Spleen (tissue), 11 donors: ENCODE results near the gene C14orf132. TPM values are rescaled to one million over a fixed set of nuclear protein-coding genes. Genes with fewer than 3 reads are reported as not detected.

ENCODE experiments used
- DNase-seq: peaks from one replicate; pipeline ENCODE4 v3.0.0-alpha.2; 2020
- H3K27ac ChIP-seq, 8 donors: fragments of 200-600 bp; sonication (generic) in 7 of 8; 1 replicate in 4 of 8; 2 replicates in 4 of 8; pipeline versions ENCODE4 v1.5.0 to v1.8.0; 2016 to 2021; ENCODE audit warnings: inconsistent platforms in 4 of 8, mild to moderate bottlenecking in 4 of 8, moderate library complexity in 1 of 8
- H3K27me3 ChIP-seq, 7 donors: fragments of 200-600 bp; sonication (generic) in 6 of 7; replicated peaks in 1 of 7; 1 replicate in 4 of 7; 2 replicates in 3 of 7; pipeline versions ENCODE4 v1.5.0 to v1.8.0; 2016 to 2021; ENCODE audit warnings: inconsistent platforms in 3 of 7, mild to moderate bottlenecking in 1 of 7
- H3K36me3 ChIP-seq, 6 donors: fragments of 200-600 bp; sonication (generic) in 5 of 6; 1 replicate in 4 of 6; 2 replicates in 2 of 6; pipeline versions ENCODE4 v1.5.0 to v1.8.0; 2016 to 2021; ENCODE audit warnings: inconsistent platforms in 2 of 6
- H3K4me1 ChIP-seq, 6 donors: fragments of 200-600 bp; sonication (generic) in 5 of 6; 1 replicate in 3 of 6; 2 replicates in 3 of 6; pipeline versions ENCODE4 v1.5.0 to v1.8.0; 2016 to 2021; ENCODE audit warnings: inconsistent platforms in 3 of 6
- H3K4me3 ChIP-seq, 8 donors: fragments of 200-600 bp; sonication (generic) in 7 of 8; 1 replicate in 4 of 8; 2 replicates in 4 of 8; pipeline versions ENCODE4 v1.5.0 to v1.8.0; 2016 to 2021; ENCODE audit warnings: inconsistent platforms in 4 of 8, mild to moderate bottlenecking in 4 of 8, moderate library complexity in 2 of 8
- H3K9me3 ChIP-seq, 8 donors: fragments of 200-600 bp; sonication (generic) in 7 of 8; 1 replicate in 4 of 8; 2 replicates in 4 of 8; pipeline versions ENCODE4 v1.5.0 to v1.8.0; 2016 to 2021; ENCODE audit warnings: inconsistent platforms in 4 of 8
- POLR2A ChIP-seq, 3 donors: fragments of 450-650 bp; IDR thresholded peaks; one replicate each; pipeline ENCODE4 v1.5.1; 2017; ENCODE audit warnings: antibody characterized with exemption in 3 of 3, mild to moderate bottlenecking in 1 of 3
- POLR2AphosphoS5 ChIP-seq, 3 donors: sonication (generic); formaldehyde crosslinking; IDR thresholded peaks; one replicate each; pipeline ENCODE4 v1.5.1; 2017; ENCODE audit warnings: antibody characterized with exemption in 3 of 3
- WGBS, 5 donors: extraction: QIAGEN DNeasy Blood & Tissue Kit in 3 of 5; methylation state at CpG; one replicate each; pipeline versions ENCODE4 v1.1.5 to v1.1.7; 2013 to 2018; 5-methylcytosine and 5-hydroxymethylcytosine counted together
- intact Hi-C: fragments of 100-400 bp; cut with DNase I; formaldehyde crosslinking; loops from one replicate; pipeline ENCODE4 v1.15.0; 2023; ENCODE audit warnings: low total_unique reads
- polyA plus RNA-seq, 3 donors: library from polyadenylated mRNA; stranded (reverse); fragments of 200-250 nt; gene quantifications; one replicate each; pipeline ENCODE4 v1.2.1, GENCODE V29; 2013
- total RNA-seq, 7 donors: library from RNA; depleted of rRNA in 3 of 7; stranded (reverse); fragments of >200 nt in 3 of 7; fragmentation: NEBNext Ultra II Directional in 4 of 7; extraction: Animal tissue kit (Norgen Biotek cat#: 25700) in 4 of 7; gene quantifications; one replicate each; pipeline versions ENCODE4 v1.1.0 to v1.2.1, GENCODE V29; 2016 to 2021
- TF ChIP-seq, protein P1 (sequence below), 11 experiments: fragments of 200-600 bp in 7 of 11; fragments of 450-650 bp in 4 of 11; sonication (generic) in 4 of 11; IDR thresholded peaks in 8 of 11; conservative IDR thresholded peaks in 3 of 11; 1 replicate in 7 of 11; 2 replicates in 4 of 11; pipeline versions ENCODE4 v1.4.0 to v1.8.0; 2016 to 2021; ENCODE audit warnings: antibody characterized with exemption in 11 of 11, inconsistent platforms in 4 of 11, mild to moderate bottlenecking in 1 of 11
- donor health status: healthy with polysubstance abuse.
- donor health status: DM: no; HTN: no; CAD: no; lungs with moderate emphysema.
- donor health status: DM: no; HTN: no; CAD: no.
- donor health status: Bipolar disorder and iron deficiency.
- donor health status: healthy.
- donor health status: DM: no; HTN: no; CAD: no.
- donor health status: DM: yes; HTN: yes; CAD: no.

The C14orf132 gene
- total and polyA plus RNA-seq, 10 donors, result 1.8 to 16.4 (median 7.8) TPM

DNA sequence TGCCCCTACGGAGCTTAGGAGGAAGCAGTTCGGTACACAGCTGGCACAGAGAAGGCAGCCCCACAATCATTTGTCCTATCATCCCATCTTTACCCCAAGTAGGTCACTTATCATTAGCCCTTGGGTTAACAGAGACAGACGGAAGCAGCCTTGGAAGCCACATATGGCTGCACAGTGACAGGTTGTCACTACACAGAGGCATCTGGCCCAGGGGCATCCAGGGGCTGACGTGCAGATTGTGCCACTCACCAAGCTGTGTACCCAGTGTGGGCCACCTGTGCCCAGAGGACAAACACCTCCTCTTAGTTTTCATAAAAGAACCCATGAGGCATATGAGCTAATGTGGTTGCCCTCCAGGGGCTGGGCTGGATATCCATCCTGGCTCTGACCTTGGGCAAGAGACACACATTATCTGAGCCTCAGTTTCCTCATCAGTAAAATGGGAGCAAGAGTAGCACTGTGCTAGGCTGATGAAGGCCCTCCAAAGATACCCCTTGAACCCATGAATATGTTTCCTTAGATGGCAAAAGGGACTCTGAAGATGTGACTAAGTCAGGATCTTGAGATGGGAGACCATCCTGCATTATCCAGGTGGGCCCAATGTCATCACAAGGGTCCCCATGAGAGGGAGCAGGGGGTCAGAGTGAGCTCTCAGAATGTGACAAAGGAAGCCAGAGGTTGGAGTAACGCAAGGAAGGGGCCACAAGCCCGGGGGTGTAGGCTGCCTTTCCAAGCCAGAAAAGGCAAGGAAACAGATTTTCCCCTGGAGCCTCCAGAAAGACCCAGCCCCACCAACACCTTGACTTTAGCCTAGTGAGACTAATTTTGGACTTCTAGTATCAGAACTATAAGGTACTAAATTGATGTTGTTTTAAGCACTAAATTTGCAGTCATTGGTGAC lies 64.6 kb downstream of the C14orf132 start:
- intact Hi-C loops, result loop anchor here (5.0 to 10.0 kb wide), 2 partner anchors 173 to 321 kb away; no protein-coding TSS in a partner anchor
- no peak for DNase-seq
- Histone ChIP-seq H3K36me3 (no peaks in the 10 kb centered on the region), H3K9me3 (no peaks in the 10 kb centered on the region), H3K27ac (no peak overlapping the region), H3K27me3 (peaks cover 0 to 8% (median 0%) of the 10 kb centered on the region in 7 donors), H3K4me3 (no peak overlapping the region), H3K4me1 (peaks cover 0 to 5% (median 1%) of the 10 kb centered on the region in 6 donors)
- TF ChIP-seq POLR2AphosphoS5 (IDR thresholded peaks at IDR 0.05), result no peak
- TF ChIP-seq, protein P1, sequence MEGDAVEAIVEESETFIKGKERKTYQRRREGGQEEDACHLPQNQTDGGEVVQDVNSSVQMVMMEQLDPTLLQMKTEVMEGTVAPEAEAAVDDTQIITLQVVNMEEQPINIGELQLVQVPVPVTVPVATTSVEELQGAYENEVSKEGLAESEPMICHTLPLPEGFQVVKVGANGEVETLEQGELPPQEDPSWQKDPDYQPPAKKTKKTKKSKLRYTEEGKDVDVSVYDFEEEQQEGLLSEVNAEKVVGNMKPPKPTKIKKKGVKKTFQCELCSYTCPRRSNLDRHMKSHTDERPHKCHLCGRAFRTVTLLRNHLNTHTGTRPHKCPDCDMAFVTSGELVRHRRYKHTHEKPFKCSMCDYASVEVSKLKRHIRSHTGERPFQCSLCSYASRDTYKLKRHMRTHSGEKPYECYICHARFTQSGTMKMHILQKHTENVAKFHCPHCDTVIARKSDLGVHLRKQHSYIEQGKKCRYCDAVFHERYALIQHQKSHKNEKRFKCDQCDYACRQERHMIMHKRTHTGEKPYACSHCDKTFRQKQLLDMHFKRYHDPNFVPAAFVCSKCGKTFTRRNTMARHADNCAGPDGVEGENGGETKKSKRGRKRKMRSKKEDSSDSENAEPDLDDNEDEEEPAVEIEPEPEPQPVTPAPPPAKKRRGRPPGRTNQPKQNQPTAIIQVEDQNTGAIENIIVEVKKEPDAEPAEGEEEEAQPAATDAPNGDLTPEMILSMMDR (IDR thresholded peaks at IDR 0.05 in 8 of 11, conservative IDR thresholded peaks at IDR 0.05 in 3 of 11), result no peak
- TF ChIP-seq POLR2A (IDR thresholded peaks at IDR 0.05), result no peak
- 83 to 90% (median 87%) methylated on average over 6 of the region's 6 CpGs for WGBS, 5 donors

DNA sequence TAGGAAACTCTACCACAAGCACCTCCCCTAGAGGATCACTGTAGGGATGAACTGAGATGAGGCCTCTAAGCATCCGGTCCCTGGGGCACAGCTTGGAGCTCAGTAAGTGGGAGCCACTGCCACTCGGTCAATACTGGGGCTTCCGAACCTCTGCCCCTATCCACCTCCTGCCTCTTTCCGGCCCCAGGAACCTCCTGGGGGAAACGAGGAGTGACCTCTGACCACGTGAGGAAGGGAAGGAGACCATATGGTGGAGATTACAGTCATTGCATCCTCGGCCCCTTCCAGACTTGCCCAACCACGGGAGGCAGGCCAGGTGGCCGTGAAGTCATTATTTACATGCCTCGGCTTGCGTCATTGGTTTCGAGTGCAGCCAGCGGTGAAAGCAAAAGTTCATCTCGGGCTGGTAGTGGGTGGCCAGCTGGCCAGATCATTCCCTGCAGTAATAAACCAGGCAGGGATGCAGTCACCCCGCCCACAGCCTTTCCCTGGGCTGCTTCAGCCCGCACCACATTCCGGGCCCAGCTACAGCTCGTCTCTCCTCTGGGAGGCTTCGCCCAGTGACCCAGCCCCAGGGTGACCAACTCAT lies 65.4 kb downstream of the C14orf132 start:
- Histone ChIP-seq H3K4me1 (peaks cover 0 to 5% (median 1%) of the 10 kb centered on the region in 6 donors), H3K4me3 (no peak overlapping the region), H3K27ac (no peak overlapping the region), H3K9me3 (no peaks in the 10 kb centered on the region), H3K27me3 (peaks cover 0 to 8% (median 0%) of the 10 kb centered on the region in 7 donors), H3K36me3 (no peaks in the 10 kb centered on the region)
- intact Hi-C loops, result loop anchor here (5.0 to 10.0 kb wide), 2 partner anchors 173 to 320 kb away; no protein-coding TSS in a partner anchor
- WGBS, 5 donors, result 64 to 78% (median 70%) methylated on average over 19 of the region's 19 CpGs
- no peak for TF ChIP-seq POLR2A (IDR thresholded peaks at IDR 0.05)
- TF ChIP-seq POLR2AphosphoS5 (IDR thresholded peaks at IDR 0.05), result no peak
- TF ChIP-seq, protein P1 (IDR thresholded peaks at IDR 0.05 in 8 of 11, conservative IDR thresholded peaks at IDR 0.05 in 3 of 11), result no peak
- DNase-seq, result no peak

DNA sequence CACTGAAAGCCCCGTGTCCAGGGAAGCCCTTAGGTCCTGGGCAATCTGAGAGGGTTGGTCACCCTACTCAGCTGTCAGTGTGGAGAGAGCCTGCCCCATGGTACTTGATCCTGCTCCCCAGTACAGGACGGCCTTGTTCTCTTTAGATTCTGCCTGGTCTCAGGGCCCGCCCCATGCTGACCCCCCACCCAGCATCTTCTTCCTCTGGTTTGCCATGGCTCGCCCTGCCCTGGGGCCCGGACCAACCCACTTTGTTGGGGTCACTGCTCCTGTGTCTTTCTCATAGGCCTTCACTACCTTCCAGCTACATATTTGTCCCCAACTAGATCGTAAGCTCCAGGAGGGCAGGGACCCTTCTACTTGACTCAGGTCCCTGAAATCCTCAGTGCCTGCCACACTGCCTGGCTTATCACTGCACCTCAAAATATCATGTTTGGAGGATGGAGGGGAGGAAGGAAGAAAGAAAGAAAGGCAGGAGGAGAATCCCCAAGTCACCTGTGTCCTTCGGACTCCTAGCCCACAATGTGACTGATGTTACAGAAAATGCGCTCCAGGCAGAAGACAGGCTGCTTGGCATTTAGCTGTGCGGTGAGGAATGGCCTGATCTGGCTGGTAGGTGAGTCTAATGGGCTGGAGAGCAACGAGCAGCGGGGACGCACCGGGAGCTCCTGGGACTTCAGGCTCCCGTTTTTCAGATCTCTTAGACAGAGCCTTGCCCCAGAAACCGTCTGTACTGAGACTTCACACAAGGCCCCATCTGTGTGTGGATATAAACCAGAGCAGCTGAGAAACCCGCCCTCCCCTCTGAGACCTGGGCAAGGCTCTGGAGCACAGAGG lies 66.1 kb downstream of the C14orf132 start:
- Histone ChIP-seq H3K36me3 (no peaks in the 10 kb centered on the region), H3K9me3 (no peaks in the 10 kb centered on the region), H3K27ac (no peak overlapping the region), H3K4me3 (no peak overlapping the region), H3K4me1 (peaks cover 0 to 5% (median 1%) of the 10 kb centered on the region in 6 donors), H3K27me3 (peaks cover 0 to 8% (median 0%) of the 10 kb centered on the region in 7 donors)
- 86 to 88% (median 86%) methylated on average over 16 of the region's 16 CpGs for WGBS, 5 donors
- TF ChIP-seq, protein P1 (IDR thresholded peaks at IDR 0.05 in 8 of 11, conservative IDR thresholded peaks at IDR 0.05 in 3 of 11), result no peak
- intact Hi-C loops, result loop anchor here (10.0 kb wide), 1 partner anchor 319 kb away; no protein-coding TSS in a partner anchor
- no peak for DNase-seq
